Upper lobe of right lung (tissue), 1 donor: ENCODE measurements around the gene XPO5. TPM values are rescaled to one million over a fixed set of nuclear protein-coding genes. Genes with fewer than 3 reads are reported as not detected.
"Not testable (repeated sequence)": the region's sequence is repeated elsewhere in the genome, so short reads cannot be mapped to it uniquely, and the experiment has no call there.

Experiments
- ATAC-seq: fragments of 200-7000 bp; cut with Tn5 transposase; one replicate; pipeline ENCODE4 v1.9.1; 2020; ENCODE audit warnings: mild to moderate bottlenecking, moderate library complexity
- DNase-seq: peaks from one replicate; pipeline ENCODE4 v3.0.0-alpha.2; 2020
- H3K27ac ChIP-seq: fragments of 200-600 bp; one replicate; pipeline ENCODE4 v1.8.0; 2022
- H3K27me3 ChIP-seq: fragments of 200-600 bp; one replicate; pipeline ENCODE4 v1.8.0; 2022; ENCODE audit warnings: mild to moderate bottlenecking
- H3K36me3 ChIP-seq: fragments of 200-600 bp; one replicate; pipeline ENCODE4 v1.8.0; 2022
- H3K4me1 ChIP-seq: fragments of 200-600 bp; one replicate; pipeline ENCODE4 v1.8.0; 2022
- H3K4me3 ChIP-seq: fragments of 200-600 bp; one replicate; pipeline ENCODE4 v1.8.0; 2022; ENCODE audit warnings: mild to moderate bottlenecking
- H3K9me3 ChIP-seq: fragments of 200-600 bp; one replicate; pipeline ENCODE4 v1.8.0; 2022
- intact Hi-C: fragments of 100-400 bp; cut with DNase I; formaldehyde crosslinking; loops from one replicate; pipeline ENCODE4 v1.11.0; 2022
- total RNA-seq: library from RNA; stranded (reverse); fragmentation: NEBNext Ultra II Directional; extraction: Animal tissue kit (Norgen Biotek cat#: 25700); gene quantifications from one replicate; pipeline ENCODE4 v1.2.1, GENCODE V29; 2021
- TF ChIP-seq, protein P1 (sequence below): fragments of 200-600 bp; IDR thresholded peaks from one replicate; pipeline ENCODE4 v1.8.0; 2022; ENCODE audit warnings: antibody characterized with exemption
- donor health status: DM: no; HTN: yes; CAD: no; lungs with severe emphysema.

Gene XPO5
- total RNA-seq, 1 donor from 2014 or later = 36.9 TPM

- Histone ChIP-seq H3K27me3 (no peaks in the 10 kb centered on the region), H3K27ac (no peak overlapping the region), H3K9me3 (no peaks in the 10 kb centered on the region), H3K4me1 (no peaks in the 10 kb centered on the region), H3K36me3 (peaks cover 97% of the 10 kb centered on the region), H3K4me3 (no peak overlapping the region)
- intact Hi-C loops = no loop called here
- ATAC-seq (no peak), DNase-seq (no peak)
- TF ChIP-seq, protein P1, sequence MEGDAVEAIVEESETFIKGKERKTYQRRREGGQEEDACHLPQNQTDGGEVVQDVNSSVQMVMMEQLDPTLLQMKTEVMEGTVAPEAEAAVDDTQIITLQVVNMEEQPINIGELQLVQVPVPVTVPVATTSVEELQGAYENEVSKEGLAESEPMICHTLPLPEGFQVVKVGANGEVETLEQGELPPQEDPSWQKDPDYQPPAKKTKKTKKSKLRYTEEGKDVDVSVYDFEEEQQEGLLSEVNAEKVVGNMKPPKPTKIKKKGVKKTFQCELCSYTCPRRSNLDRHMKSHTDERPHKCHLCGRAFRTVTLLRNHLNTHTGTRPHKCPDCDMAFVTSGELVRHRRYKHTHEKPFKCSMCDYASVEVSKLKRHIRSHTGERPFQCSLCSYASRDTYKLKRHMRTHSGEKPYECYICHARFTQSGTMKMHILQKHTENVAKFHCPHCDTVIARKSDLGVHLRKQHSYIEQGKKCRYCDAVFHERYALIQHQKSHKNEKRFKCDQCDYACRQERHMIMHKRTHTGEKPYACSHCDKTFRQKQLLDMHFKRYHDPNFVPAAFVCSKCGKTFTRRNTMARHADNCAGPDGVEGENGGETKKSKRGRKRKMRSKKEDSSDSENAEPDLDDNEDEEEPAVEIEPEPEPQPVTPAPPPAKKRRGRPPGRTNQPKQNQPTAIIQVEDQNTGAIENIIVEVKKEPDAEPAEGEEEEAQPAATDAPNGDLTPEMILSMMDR = no peak
These were observed 16.5 kb downstream of the XPO5 start for GRCh38 chr6:43559328-43559727.

- DNase-seq, H3K27ac ChIP-seq, H3K27me3 ChIP-seq, H3K4me1 ChIP-seq, ATAC-seq, H3K4me3 ChIP-seq, H3K9me3 ChIP-seq, intact Hi-C loops: not testable (repeated sequence)
- H3K36me3 ChIP-seq = peaks cover 96% of the 10 kb centered on the region
These were observed 18.2 kb downstream of the XPO5 start for GRCh38 chr6:43557620-43558019.

GRCh38 chr6:43547222-43547621, 28.6 kb downstream of the XPO5 start:
- TF ChIP-seq, protein P1 = no peak
- no peak overlapping the region for H3K27ac ChIP-seq
- no peaks in the 10 kb centered on the region for H3K27me3 ChIP-seq
- H3K4me3 ChIP-seq = no peak overlapping the region
- DNase-seq = no peak
- ATAC-seq = no peak
- intact Hi-C loops = no loop called here
- H3K36me3 ChIP-seq = peaks cover 92% of the 10 kb centered on the region
- no peaks in the 10 kb centered on the region for H3K4me1 ChIP-seq
- H3K9me3 ChIP-seq = no peaks in the 10 kb centered on the region

- Histone ChIP-seq H3K27me3 (no peaks in the 10 kb centered on the region), H3K4me3 (no peak overlapping the region), H3K27ac (no peak overlapping the region), H3K9me3 (no peaks in the 10 kb centered on the region), H3K4me1 (no peaks in the 10 kb centered on the region), H3K36me3 (peaks cover 85% of the 10 kb centered on the region)
- ATAC-seq = no peak
- no peak for DNase-seq
- TF ChIP-seq, protein P1 = no peak
- intact Hi-C loops = no loop called here
These were observed 31.4 kb downstream of the XPO5 start for GRCh38 chr6:43544461-43544860.

DNA sequence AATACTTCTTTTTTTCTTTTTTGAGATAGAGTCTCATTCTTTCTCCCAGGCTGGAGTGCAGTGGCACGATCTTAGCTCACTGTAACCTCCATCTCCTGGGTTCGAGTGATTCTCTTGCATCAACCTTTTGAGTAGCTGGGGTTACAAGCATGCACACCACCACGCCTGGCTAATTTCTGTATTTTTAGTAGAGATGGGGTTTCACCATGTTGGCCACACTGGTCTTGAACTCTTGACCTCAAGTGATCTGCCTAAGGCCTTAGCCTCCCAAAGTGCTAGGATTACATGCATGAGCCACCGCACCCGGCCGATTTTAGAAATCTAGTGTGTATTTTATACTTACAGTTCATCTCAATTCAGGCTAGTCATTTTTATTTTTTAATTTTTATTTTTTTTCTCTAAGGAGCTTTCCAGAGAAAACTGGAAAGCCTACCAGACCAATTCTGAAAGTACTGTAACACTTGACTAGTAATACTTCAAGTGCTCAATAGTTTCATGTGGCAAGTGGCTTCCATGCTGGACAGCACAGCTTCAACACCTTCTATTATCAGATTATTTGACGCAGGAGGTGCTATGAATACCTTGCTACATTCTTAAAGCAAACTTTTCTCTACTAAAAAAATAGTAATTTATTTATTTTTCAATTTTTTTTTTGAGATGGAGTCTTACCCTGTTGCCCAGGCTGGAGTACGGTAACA, 33.9 kb downstream of the XPO5 start:
- Histone ChIP-seq H3K36me3 (peaks cover 70% of the 10 kb centered on the region), H3K4me1 (no peaks in the 10 kb centered on the region), H3K4me3 (no peak overlapping the region), H3K9me3 (no peaks in the 10 kb centered on the region), H3K27me3 (no peaks in the 10 kb centered on the region), H3K27ac (no peak overlapping the region)
- intact Hi-C loops = no loop called here
- ATAC-seq (no peak), DNase-seq (no peak)
- TF ChIP-seq, protein P1 = no peak

GRCh38 chr6:43540507-43540906, 35.3 kb downstream of the XPO5 start:
- no peak for ATAC-seq
- Histone ChIP-seq H3K4me1 (no peaks in the 10 kb centered on the region), H3K36me3 (peaks cover 58% of the 10 kb centered on the region), H3K4me3 (no peak overlapping the region), H3K27me3 (no peaks in the 10 kb centered on the region), H3K9me3 (no peaks in the 10 kb centered on the region), H3K27ac (no peak overlapping the region)
- intact Hi-C loops = no loop called here
- DNase-seq = no peak
- TF ChIP-seq, protein P1 = no peak

GRCh38 chr6:43539409-43539808, 36.4 kb downstream of the XPO5 start:
- H3K9me3 ChIP-seq, intact Hi-C loops, H3K27ac ChIP-seq, DNase-seq, ATAC-seq, H3K4me3 ChIP-seq, H3K4me1 ChIP-seq, H3K27me3 ChIP-seq: not testable (repeated sequence)
- peaks cover 50% of the 10 kb centered on the region for H3K36me3 ChIP-seq

- DNase-seq, H3K4me1 ChIP-seq, H3K9me3 ChIP-seq, ATAC-seq, H3K27me3 ChIP-seq, intact Hi-C loops, H3K4me3 ChIP-seq, H3K27ac ChIP-seq: not testable (repeated sequence)
- H3K36me3 ChIP-seq = peaks cover 50% of the 10 kb centered on the region
These were observed 36.9 kb downstream of the XPO5 start for GRCh38 chr6:43538986-43539385.
